Osteoblast (primary cell): Measurements from ENCODE around the gene PICK1. TPM values are rescaled to one million over a fixed set of nuclear protein-coding genes. Genes with fewer than 3 reads are reported as not detected.

Experiments used
- DNase-seq: peaks from one replicate; pipeline ENCODE4 v3.0.0; 2011; ENCODE audit warnings: low spot score, mixed read lengths; ENCODE audit not compliant: insufficient read length; ENCODE audit errors: missing footprints
- H2AFZ ChIP-seq: 2 replicates; pipeline ENCODE4 v1.6.0; 2011; ENCODE audit warnings: mild to moderate bottlenecking, low read length
- H3K27ac ChIP-seq: 2 replicates; pipeline ENCODE4 v1.5.1; 2011; ENCODE audit warnings: mild to moderate bottlenecking, low read depth, low read length, moderate library complexity
- H3K27me3 ChIP-seq: 2 replicates; pipeline ENCODE4 v1.6.0; 2012; ENCODE audit warnings: mild to moderate bottlenecking, control low read depth, inconsistent platforms, low read length, moderate library complexity; ENCODE audit not compliant: insufficient read depth
- H3K36me3 ChIP-seq: 2 replicates; pipeline ENCODE4 v1.5.1; 2011; ENCODE audit warnings: mild to moderate bottlenecking, low read length, control low read depth, moderate library complexity; ENCODE audit not compliant: insufficient read depth
- H3K4me1 ChIP-seq: 2 replicates; pipeline ENCODE4 v1.5.1; 2011; ENCODE audit warnings: mild to moderate bottlenecking, low read length, control low read depth, moderate library complexity; ENCODE audit not compliant: insufficient read depth
- H3K4me2 ChIP-seq: 2 replicates; pipeline ENCODE4 v1.6.0; 2011; ENCODE audit warnings: mild to moderate bottlenecking, low read length; ENCODE audit not compliant: insufficient read depth
- H3K4me3 ChIP-seq: fragments of 200-600 bp; sonication (generic); 3 replicates; pipeline ENCODE4 v1.5.1; 2012; ENCODE audit warnings: mild to moderate bottlenecking, low read length, inconsistent platforms; ENCODE audit not compliant: insufficient read depth
- H3K79me2 ChIP-seq: 2 replicates; pipeline ENCODE4 v1.6.0; 2012; ENCODE audit warnings: mild to moderate bottlenecking, low read length, control low read depth, inconsistent platforms; ENCODE audit not compliant: insufficient read depth
- H3K9me3 ChIP-seq: 2 replicates; pipeline ENCODE4 v1.5.1; 2011; ENCODE audit warnings: low read depth, low read length, control low read depth
- H4K20me1 ChIP-seq: 2 replicates; pipeline ENCODE4 v1.6.0; 2012; ENCODE audit warnings: mild to moderate bottlenecking, low read length, control low read depth; ENCODE audit not compliant: insufficient read depth
- CTCF ChIP-seq: IDR thresholded peaks from 2 replicates; pipeline ENCODE4 v1.5.1; 2011; ENCODE audit warnings: mild to moderate bottlenecking, low read depth, low read length, moderate library complexity; ENCODE audit errors: extremely low read depth
- total RNA-seq: library from RNA; depleted of rRNA; stranded (reverse); fragments of >200 nt; gene quantifications from 2 replicates; pipeline ENCODE4 v1.2.3, GENCODE V29; 2012

The PICK1 gene
- total RNA-seq, 1 donor: 15.6 TPM

GRCh38 chr22:38120359-38121110, 63.3 kb downstream of the PICK1 start:
- H3K36me3 ChIP-seq: no peaks in the 10 kb centered on the region
- H2AFZ ChIP-seq: no peak overlapping the region
- H3K4me2 ChIP-seq: no peak overlapping the region
- no peak for TF ChIP-seq CTCF
- H4K20me1 ChIP-seq: no peaks in the 10 kb centered on the region
- no peak overlapping the region for H3K27ac ChIP-seq
- peak; percentile 71 for DNase-seq
- no peak overlapping the region for H3K4me3 ChIP-seq
- H3K9me3 ChIP-seq: no peaks in the 10 kb centered on the region
- H3K4me1 ChIP-seq: no peaks in the 10 kb centered on the region
- H3K27me3 ChIP-seq: no peaks in the 10 kb centered on the region
- H3K79me2 ChIP-seq: no peaks in the 10 kb centered on the region

- no peaks in the 10 kb centered on the region for H3K9me3 ChIP-seq
- no peaks in the 10 kb centered on the region for H3K36me3 ChIP-seq
- no peak overlapping the region for H3K27ac ChIP-seq
- TF ChIP-seq CTCF: no peak
- H2AFZ ChIP-seq: no peak overlapping the region
- H3K79me2 ChIP-seq: no peaks in the 10 kb centered on the region
- no peaks in the 10 kb centered on the region for H3K27me3 ChIP-seq
- no peak overlapping the region for H3K4me2 ChIP-seq
- no peak overlapping the region for H3K4me3 ChIP-seq
- H4K20me1 ChIP-seq: no peaks in the 10 kb centered on the region
- H3K4me1 ChIP-seq: no peaks in the 10 kb centered on the region
- DNase-seq: peak; percentile 81
Measured at GRCh38 chr22:38122616-38123015, 65.4 kb downstream of the PICK1 start.

GRCh38 chr22:38124236-38124974, 67.2 kb downstream of the PICK1 start:
- Histone ChIP-seq H4K20me1 (no peaks in the 10 kb centered on the region), H3K4me1 (no peaks in the 10 kb centered on the region), H3K27ac (no peak overlapping the region), H3K4me3 (no peak overlapping the region), H3K79me2 (no peaks in the 10 kb centered on the region), H3K27me3 (no peaks in the 10 kb centered on the region), H3K4me2 (no peak overlapping the region), H3K9me3 (no peaks in the 10 kb centered on the region), H2AFZ (no peak overlapping the region), H3K36me3 (no peaks in the 10 kb centered on the region)
- DNase-seq: peak; percentile 79
- TF ChIP-seq CTCF: no peak

GRCh38 chr22:38125038-38125610, 67.9 kb downstream of the PICK1 start:
- H3K4me3 ChIP-seq: no peak overlapping the region
- H3K4me1 ChIP-seq: no peaks in the 10 kb centered on the region
- H3K4me2 ChIP-seq: no peak overlapping the region
- no peak overlapping the region for H3K27ac ChIP-seq
- TF ChIP-seq CTCF: no peak
- H3K27me3 ChIP-seq: no peaks in the 10 kb centered on the region
- H3K9me3 ChIP-seq: no peaks in the 10 kb centered on the region
- H2AFZ ChIP-seq: no peak overlapping the region
- H3K36me3 ChIP-seq: no peaks in the 10 kb centered on the region
- DNase-seq: peak; percentile 56
- no peaks in the 10 kb centered on the region for H3K79me2 ChIP-seq
- H4K20me1 ChIP-seq: no peaks in the 10 kb centered on the region
